Esophagus squamous epithelium (tissue), 4 donors: ENCODE data around the gene PAPLN.

Experiments
- POLR2A ChIP-seq, 4 donors: fragments of 450-650 bp; IDR thresholded peaks; one replicate each; pipeline ENCODE4 v1.6.1; 2017; ENCODE audit warnings: antibody characterized with exemption in 4 of 4, mild to moderate bottlenecking in 4 of 4, moderate library complexity in 3 of 4
- TF ChIP-seq, protein P1 (sequence below), 6 experiments: fragments of 450-650 bp in 4 of 6; fragments of 200-600 bp in 2 of 6; sonication (generic) in 2 of 6; IDR thresholded peaks; one replicate each; pipeline ENCODE4 v1.5.1; 2016 to 2019; ENCODE audit warnings: antibody characterized with exemption in 6 of 6, mild to moderate bottlenecking in 4 of 6, moderate library complexity in 4 of 6

DNA sequence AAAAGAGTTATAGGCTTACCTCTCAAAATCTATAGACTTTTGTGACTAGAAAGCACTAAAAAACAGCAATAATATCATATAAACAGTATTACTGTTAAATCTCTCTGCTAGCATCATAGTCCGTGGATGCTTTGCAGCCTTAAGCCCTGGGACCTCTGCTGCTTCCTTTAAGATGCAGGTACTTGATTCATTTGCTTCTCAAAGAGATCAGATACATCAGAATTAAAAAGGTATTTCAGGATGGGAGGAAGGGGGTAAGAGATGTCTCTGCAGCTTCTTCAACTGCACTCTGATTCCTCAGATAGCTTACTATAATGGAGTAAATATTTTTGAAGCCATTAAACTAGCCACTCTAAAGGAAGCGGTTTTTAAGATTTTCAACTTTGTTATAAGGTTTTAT, 49.3 kb downstream of the PAPLN start:
- no peak for TF ChIP-seq POLR2A (IDR thresholded peaks at IDR 0.05)
- TF ChIP-seq, protein P1, sequence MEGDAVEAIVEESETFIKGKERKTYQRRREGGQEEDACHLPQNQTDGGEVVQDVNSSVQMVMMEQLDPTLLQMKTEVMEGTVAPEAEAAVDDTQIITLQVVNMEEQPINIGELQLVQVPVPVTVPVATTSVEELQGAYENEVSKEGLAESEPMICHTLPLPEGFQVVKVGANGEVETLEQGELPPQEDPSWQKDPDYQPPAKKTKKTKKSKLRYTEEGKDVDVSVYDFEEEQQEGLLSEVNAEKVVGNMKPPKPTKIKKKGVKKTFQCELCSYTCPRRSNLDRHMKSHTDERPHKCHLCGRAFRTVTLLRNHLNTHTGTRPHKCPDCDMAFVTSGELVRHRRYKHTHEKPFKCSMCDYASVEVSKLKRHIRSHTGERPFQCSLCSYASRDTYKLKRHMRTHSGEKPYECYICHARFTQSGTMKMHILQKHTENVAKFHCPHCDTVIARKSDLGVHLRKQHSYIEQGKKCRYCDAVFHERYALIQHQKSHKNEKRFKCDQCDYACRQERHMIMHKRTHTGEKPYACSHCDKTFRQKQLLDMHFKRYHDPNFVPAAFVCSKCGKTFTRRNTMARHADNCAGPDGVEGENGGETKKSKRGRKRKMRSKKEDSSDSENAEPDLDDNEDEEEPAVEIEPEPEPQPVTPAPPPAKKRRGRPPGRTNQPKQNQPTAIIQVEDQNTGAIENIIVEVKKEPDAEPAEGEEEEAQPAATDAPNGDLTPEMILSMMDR (IDR thresholded peaks at IDR 0.05), result no peak
